Measurements from ENCODE around the gene USP15. TPM values are rescaled to one million over a fixed set of nuclear protein-coding genes. Genes with fewer than 3 reads are reported as not detected.
A peak's percentile ranks its signal among the peaks of the same experiment; 100 is the strongest.
"Not testable (repeated sequence)": the region's sequence is repeated elsewhere in the genome, so short reads cannot be mapped to it uniquely, and the experiment has no call there.

The USP15 gene
- polyA plus RNA-seq, 6 donors from 2014 or later: 70.7 to 120 (median 105) TPM

DNA sequence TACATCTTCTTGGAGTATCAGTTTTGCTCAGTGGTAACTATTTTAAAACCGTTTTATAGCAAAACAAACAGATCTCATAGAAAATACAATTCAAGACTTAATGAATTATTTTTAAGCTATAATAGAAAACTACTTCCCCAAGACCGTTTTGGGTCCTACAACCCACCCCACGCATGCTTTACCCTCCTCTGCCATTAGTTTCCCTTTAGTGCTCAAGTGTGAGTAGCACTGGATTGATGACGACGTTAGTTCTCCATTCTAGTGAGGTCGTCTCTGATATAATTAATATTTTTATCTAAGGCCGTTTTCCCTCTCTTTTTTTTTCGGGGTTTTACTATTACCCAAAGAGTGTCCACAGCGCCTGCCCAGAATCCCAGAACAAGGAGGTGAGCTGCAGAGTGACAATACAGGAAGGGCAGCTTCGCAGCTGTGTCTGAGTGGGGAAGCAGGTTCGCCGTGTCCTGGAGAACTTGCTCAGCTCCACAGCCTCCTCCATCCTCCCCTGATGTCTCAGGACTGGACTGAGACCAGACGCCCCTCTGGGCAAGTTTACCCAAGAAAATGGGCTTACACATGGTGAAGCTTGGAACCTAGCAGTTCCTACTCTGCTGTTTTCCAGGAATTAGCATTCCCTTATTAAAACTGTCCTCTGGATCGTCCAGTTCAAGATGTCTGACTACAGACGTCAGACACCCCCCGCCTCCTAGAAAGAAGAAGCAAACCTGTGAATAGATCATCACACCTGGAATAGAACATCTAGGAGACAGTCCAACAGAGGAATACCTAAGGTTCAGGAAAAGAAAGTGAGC is 174.5 kb downstream of the USP15 start:
- Mint-ChIP-seq H3K27me3 (peaks cover 36 to 46% (median 42%) of the 10 kb centered on the region in 3 donors), H3K4me1 (peaks cover 14 to 21% (median 20%) of the 10 kb centered on the region in 3 donors), H3K27ac (peak overlapping the region in 3 of 6 donors; percentile 22 to 36 (median 28)), H3K36me3 (no peaks in the 10 kb centered on the region), H3K4me3 (peak overlapping the region; percentile 78 to 93 (median 88)), H3K9me3 (peaks cover 0 to 2% (median 0%) of the 10 kb centered on the region in 7 donors)
- ATAC-seq (ENCODE audit: low read depth in 2 of 2) (peak; percentile 54 to 63), DNase-seq (peak; percentile 14)

DNA sequence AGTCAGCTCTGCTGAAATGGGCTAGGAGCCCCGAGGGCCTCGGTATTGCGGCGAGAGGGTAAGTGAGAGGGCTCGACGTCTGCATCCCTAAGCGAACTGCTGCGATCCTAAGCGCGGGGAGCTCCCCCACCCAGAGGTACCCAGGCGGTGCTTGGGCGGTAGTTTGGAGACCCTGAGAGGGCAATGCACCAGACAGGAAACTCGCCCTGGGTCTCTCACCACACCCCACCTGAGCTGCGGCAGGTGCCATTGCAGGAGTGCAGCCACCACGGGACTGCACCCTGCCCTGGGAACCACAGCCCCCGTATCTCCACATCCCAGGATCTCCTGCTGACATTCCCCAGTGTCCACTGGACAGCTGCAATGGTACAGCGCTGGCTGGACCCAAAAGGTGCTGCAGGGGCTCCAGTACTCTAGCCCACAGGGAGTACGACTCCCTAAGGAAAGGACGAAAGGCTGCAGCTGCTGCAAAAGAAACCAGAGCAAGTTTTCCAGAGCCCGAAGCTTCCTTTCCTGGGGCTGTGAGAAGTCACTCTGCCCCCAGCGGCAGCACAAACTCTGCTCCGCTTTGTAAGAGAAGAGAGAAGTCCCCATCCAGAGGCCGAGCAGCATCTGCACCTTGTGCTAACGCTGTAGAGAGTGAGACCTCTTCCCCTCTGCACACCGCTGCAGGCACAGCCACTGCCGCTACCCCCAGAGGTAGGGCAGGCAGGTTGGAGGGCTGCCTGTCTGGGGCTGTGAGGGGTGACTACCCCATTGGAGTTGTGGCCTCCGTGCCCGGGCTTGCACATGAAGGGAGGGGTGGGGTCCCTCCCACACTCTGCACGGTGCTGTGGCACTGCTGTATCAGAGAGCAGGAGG is 175.3 kb downstream of the USP15 start:
- H3K27ac Mint-ChIP-seq: peak overlapping the region in 3 of 6 donors; percentile 28 to 64 (median 36)
- DNase-seq (peak; percentile 14), ATAC-seq (ENCODE audit: low read depth in 2 of 2) (peak; percentile 79 to 81)
- peaks cover 32 to 38% (median 36%) of the 10 kb centered on the region in 3 donors for H3K27me3 Mint-ChIP-seq
- peaks cover 14 to 21% (median 20%) of the 10 kb centered on the region in 3 donors for H3K4me1 Mint-ChIP-seq
- no peaks in the 10 kb centered on the region for H3K36me3 Mint-ChIP-seq
- H3K4me3 Mint-ChIP-seq: peak overlapping the region; percentile 78 to 93 (median 88)
- peaks cover 0 to 2% (median 0%) of the 10 kb centered on the region in 7 donors for H3K9me3 Mint-ChIP-seq

DNA sequence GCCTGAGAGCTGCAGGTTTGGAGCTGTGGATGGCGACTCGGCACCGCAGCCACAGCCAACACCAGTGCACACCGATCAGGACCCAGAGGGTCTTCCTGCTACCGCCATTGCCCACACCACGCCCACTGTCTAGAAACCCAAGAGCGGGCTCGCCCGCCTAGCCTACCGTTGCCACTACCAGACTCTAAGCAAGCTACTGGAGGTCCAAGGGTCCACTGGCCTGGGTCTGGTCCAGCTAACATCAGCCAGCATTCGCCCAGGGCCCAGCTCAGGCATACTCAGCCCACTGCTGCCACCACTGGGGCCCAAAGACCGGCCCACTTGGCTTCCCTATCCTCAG is 175.9 kb downstream of the USP15 start:
- peaks cover 14 to 21% (median 20%) of the 10 kb centered on the region in 3 donors for H3K4me1 Mint-ChIP-seq

DNA sequence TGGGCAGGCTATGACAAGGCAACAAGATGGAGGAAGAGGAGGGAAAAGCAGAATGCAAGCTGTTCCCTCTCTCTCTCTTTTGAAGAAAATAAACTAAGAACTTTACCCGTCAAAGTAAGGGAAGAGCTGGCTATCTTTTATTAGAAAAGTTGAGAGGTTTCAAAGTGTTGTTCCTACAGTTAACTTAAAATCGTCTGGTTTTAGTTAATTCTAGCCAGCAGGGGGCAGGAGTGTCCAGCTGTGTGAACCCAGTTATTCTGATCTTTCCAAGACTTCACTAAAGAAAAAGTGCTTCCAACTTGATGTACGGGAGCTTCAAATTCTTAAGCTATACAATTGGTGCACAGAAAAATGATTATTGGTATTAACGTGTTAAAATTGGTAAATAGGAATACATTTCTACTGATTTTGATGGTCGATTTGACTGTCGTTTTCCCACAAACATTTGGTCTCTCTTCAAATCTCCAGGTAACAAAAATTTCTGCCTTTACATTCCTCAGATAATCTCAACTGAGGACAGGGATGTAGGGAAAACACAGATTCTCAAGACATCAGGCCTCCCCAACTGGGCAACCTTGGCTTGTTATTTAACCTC is 178.0 kb downstream of the USP15 start:
- peaks cover 25 to 32% (median 27%) of the 10 kb centered on the region in 3 donors for H3K27me3 Mint-ChIP-seq
- ATAC-seq (ENCODE audit: low read depth in 2 of 2): no peak
- peaks cover 0 to 17% of the 10 kb centered on the region in 2 donors for H3K36me3 Mint-ChIP-seq
- peak overlapping the region in 1 of 6 donors; percentile 65 for H3K27ac Mint-ChIP-seq
- peaks cover 0 to 26% (median 23%) of the 10 kb centered on the region in 7 donors for H3K9me3 Mint-ChIP-seq
- peaks cover 14 to 21% (median 20%) of the 10 kb centered on the region in 3 donors for H3K4me1 Mint-ChIP-seq
- H3K4me3 Mint-ChIP-seq: no peak overlapping the region
- peak; percentile 39 for DNase-seq

More for the DNA sequence above, 175.9 kb downstream of the USP15 start:
- no peaks in the 10 kb centered on the region for H3K36me3 Mint-ChIP-seq
- H3K27me3 Mint-ChIP-seq: peaks cover 33 to 36% (median 35%) of the 10 kb centered on the region in 3 donors
- peak overlapping the region in 1 of 6 donors; percentile 64 for H3K27ac Mint-ChIP-seq
- DNase-seq: no peak
- H3K9me3 Mint-ChIP-seq: peaks cover 0 to 8% (median 4%) of the 10 kb centered on the region in 7 donors
- H3K4me3 Mint-ChIP-seq: peak overlapping the region in 7 of 8 donors; percentile 22 to 93 (median 86)
- ATAC-seq (ENCODE audit: low read depth in 2 of 2): no peak

DNA sequence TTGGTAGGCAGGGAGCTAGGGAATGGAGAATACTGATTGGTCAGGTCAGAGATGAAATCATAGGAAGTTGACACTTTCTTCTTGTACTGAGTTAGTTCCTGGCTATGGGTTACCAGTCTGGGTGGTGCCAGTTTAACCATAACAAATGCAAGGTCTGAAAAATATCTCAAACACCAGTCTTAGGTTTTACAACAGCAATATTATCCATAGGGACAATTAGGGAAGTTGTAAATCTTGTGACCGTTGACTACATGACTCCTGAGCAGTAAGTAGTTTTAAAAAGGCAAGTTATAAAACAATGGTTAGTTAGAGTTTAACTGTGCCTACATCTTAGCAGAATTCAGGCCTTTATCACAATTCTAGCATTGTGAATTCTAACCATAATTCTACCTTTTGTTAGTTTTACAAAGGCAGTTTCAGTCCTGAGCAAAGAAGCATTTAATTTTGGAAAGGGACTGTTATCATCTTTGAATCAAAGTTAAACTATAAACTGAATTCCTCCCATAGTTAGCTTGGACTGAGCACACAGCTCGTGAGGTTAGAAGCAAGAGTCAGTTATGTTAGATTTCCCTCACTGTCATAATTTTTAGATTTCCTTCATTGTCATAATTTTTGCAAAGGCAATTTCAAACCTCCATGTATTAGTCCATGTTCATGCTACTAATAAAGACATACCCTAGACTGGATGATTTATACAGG is 186.7 kb downstream of the USP15 start:
- H3K4me1 Mint-ChIP-seq: no peaks in the 10 kb centered on the region
- no peak for DNase-seq

DNA sequence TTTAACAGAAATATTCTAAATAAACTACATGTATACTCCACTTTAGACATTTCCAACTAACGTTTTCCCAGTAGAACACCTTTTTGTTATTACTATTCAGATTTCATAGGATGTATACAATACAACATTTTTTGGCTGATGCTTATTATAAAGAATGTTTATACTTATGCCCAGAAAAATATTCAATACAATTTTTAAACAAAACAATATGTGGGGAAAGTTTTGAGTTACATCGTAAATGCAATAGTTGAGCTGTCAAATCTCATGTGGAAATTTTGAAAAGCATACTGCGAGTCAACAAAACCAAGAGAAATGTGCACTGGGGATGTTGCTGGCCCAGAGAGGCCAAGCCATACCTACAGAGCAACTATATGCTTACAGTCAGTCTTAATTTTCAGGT is 188.2 kb downstream of the USP15 start:
- peaks cover 0 to 8% of the 10 kb centered on the region in 2 donors for H3K36me3 Mint-ChIP-seq
- peaks cover 4 to 29% (median 20%) of the 10 kb centered on the region in 7 donors for H3K9me3 Mint-ChIP-seq
- no peak overlapping the region for H3K27ac Mint-ChIP-seq
- DNase-seq (no peak), ATAC-seq (ENCODE audit: low read depth in 2 of 2) (no peak)
- peaks cover 0 to 10% (median 8%) of the 10 kb centered on the region in 3 donors for H3K27me3 Mint-ChIP-seq
- H3K4me3 Mint-ChIP-seq: no peak overlapping the region
- no peaks in the 10 kb centered on the region for H3K4me1 Mint-ChIP-seq

More for the DNA sequence above, 186.7 kb downstream of the USP15 start:
- Mint-ChIP-seq H3K27ac (no peak overlapping the region), H3K36me3 (peaks cover 0 to 19% of the 10 kb centered on the region in 2 donors), H3K9me3 (peaks cover 4 to 43% (median 34%) of the 10 kb centered on the region in 7 donors), H3K27me3 (peaks cover 0 to 13% (median 0%) of the 10 kb centered on the region in 3 donors), H3K4me3 (no peak overlapping the region)
- ATAC-seq (ENCODE audit: low read depth in 2 of 2): no peak

DNA sequence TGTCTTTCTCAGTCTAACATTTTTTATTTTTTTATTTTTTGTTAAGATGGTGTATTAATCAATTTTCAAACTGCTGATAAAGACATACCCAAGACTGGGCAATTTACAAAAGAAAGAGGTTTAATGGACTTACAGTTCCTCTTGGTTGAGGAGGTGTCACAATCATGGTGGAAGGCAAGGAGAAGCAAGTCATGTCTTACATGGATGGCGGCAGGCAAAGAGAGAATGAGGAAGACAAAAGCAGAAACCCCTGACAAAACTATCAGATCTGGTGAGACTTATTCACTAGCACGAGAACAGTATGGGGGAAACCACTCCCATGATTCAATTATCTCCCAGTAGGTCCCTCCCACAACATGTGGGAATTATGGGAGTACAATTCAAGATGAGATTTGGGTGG is 195.2 kb downstream of the USP15 start:
- Mint-ChIP-seq H3K9me3 (peaks cover 3 to 13% (median 9%) of the 10 kb centered on the region in 7 donors), H3K27me3 (peaks cover 8 to 35% (median 15%) of the 10 kb centered on the region in 3 donors)
- not testable (repeated sequence) for H3K4me1 Mint-ChIP-seq; H3K27ac Mint-ChIP-seq; H3K4me3 Mint-ChIP-seq; DNase-seq; ATAC-seq (ENCODE audit: low read depth in 2 of 2); H3K36me3 Mint-ChIP-seq

DNA sequence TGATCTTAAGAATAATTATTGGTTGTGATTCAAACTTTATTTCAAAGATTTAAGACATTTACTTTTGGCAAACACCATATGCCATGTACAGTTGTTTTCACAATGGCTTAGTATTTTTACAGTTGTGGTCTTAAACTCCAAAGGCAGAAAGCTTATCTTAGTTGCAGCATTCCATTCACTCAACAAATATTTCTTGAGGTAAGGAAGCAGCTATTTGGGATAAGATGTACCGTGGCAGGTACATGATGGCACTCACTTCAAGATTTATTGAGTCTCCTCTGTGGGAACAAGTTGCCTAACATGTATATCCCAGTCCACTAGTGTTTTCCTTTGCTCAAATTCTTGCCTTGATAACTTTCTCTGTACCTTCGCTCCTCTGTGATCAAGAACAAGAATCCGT is 198.4 kb downstream of the USP15 start:
- H3K36me3 Mint-ChIP-seq: peaks cover 0 to 8% of the 10 kb centered on the region in 2 donors

DNA sequence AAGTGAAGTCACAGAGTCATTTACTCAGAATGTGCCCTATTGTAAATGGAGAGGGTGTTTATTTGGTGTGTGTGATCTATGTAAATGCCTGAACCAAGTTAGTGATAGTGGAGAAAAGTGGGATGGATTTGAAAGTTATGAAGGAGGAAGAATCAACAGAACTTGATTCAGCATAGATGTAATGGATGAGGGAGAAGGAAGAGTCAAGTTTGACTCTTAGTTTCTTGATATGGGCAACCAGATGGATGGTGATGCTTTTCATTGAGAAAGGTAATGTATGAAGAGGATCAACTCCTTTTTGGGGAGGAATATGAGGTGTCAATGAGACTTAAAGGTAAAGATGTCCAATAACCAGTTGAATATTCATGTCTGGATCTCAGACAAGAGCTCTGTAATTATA is 199.8 kb downstream of the USP15 start:
- Mint-ChIP-seq H3K4me1 (no peaks in the 10 kb centered on the region), H3K36me3 (peaks cover 0 to 8% of the 10 kb centered on the region in 2 donors), H3K27me3 (peaks cover 13 to 25% (median 17%) of the 10 kb centered on the region in 3 donors), H3K4me3 (no peak overlapping the region), H3K9me3 (peaks cover 8 to 35% (median 18%) of the 10 kb centered on the region in 7 donors), H3K27ac (no peak overlapping the region)
- no peak for DNase-seq
- no peak for ATAC-seq (ENCODE audit: low read depth in 2 of 2)

More for the DNA sequence above, 198.4 kb downstream of the USP15 start:
- Mint-ChIP-seq H3K27me3 (peaks cover 13 to 25% (median 17%) of the 10 kb centered on the region in 3 donors), H3K9me3 (peaks cover 8 to 30% (median 17%) of the 10 kb centered on the region in 7 donors), H3K4me3 (no peak overlapping the region), H3K27ac (no peak overlapping the region), H3K4me1 (no peaks in the 10 kb centered on the region)
- DNase-seq (no peak), ATAC-seq (ENCODE audit: low read depth in 2 of 2) (no peak)

DNA sequence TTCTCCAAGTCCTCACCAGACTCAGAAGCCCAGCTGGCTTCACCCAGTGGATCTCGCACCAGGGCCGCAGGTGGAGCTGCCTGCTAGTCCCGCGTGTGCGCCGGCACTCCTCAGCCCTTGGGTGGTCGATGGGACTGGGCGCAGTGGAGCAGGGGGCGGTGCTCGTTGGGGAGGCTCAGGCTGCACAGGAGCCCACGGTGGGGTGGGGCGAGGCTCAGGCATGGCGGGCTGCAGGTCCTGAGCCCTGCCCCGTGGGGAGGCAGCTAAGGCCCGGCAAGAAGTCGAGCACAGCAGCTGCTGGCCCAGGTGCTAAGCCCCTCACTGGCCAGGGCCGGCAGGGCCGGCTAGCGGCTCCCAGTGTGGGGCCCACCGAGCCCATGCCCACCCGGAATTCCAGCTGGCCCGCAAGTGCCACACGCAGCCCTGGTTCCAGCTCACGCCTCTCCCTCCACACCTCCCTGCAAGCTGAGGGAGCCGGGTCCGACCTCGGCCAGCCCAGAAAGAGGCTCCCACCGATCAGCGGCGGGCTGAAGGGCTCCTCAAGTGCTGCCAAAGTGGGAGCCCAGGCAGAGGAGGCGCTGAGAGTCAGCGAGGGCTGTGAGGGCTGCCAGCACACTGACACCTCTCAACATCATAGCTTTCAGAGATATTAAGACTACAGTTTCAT is 201.1 kb downstream of the USP15 start:
- not testable (repeated sequence) for H3K27ac Mint-ChIP-seq; H3K36me3 Mint-ChIP-seq; ATAC-seq (ENCODE audit: low read depth in 2 of 2); H3K4me1 Mint-ChIP-seq; DNase-seq
- Mint-ChIP-seq H3K27me3 (peaks cover 11 to 18% (median 17%) of the 10 kb centered on the region in 3 donors), H3K4me3 (peak overlapping the region in 1 of 8 donors; percentile 7), H3K9me3 (peaks cover 4 to 24% (median 14%) of the 10 kb centered on the region in 7 donors)

DNA sequence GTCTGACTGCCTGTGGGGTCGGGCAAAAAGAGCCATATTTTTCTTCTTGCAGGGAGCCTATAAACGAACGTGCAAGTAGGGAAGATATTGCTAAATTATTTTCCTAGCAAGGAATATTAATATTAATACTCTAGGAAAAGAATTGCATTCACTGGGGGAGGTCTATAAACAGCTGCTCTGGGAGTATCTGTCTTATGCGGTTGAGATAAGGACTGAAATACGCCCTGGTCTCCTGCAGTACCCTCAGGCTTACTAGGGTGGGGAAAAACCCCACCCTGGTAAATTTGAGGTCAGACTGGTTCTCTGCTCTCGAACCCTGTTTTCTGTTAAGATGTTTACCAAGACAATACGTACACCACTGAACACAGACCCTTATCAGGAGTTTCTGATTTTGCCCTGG is 203.0 kb downstream of the USP15 start:
- not testable (repeated sequence) for H3K27ac Mint-ChIP-seq; ATAC-seq (ENCODE audit: low read depth in 2 of 2); DNase-seq; H3K36me3 Mint-ChIP-seq
- H3K9me3 Mint-ChIP-seq: peaks cover 4 to 23% (median 14%) of the 10 kb centered on the region in 7 donors
- H3K27me3 Mint-ChIP-seq: peaks cover 9 to 17% (median 16%) of the 10 kb centered on the region in 3 donors
- H3K4me3 Mint-ChIP-seq: peak overlapping the region in 1 of 8 donors; percentile 41
- H3K4me1 Mint-ChIP-seq: peaks cover 12 to 18% (median 15%) of the 10 kb centered on the region in 3 donors

All from naive B cell (primary cell).